ENCODE data around the gene PHTF2. TPM values are rescaled to one million over a fixed set of nuclear protein-coding genes. Genes with fewer than 3 reads are reported as not detected.

The PHTF2 gene
- total RNA-seq, 4 donors from 2014 or later = 15.1 to 28.8 (median 20.1) TPM

DNA sequence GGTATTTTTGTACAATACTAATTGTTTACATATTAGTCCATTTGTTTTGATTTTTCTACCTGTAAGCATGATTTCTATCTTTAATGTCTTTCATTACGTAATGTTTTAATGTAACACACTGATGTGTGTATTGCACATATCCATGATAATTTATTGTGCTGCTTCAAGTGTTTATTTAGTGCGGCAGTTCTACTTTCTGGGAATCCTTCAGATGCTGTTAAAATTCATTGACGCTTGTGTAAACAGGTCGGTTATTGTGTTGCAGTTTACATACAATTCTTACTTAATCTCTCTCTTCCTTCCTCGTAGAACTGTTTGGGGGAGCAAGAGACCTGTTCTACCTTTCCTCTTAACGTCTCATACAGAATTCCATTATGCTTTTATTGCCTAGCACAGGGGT lies 7.2 kb upstream of the PHTF2 start:
- Histone ChIP-seq H3K4me3 (no peak overlapping the region), H3K27ac (no peak overlapping the region), H3K27me3 (no peaks in the 10 kb centered on the region), H3K36me3 (peaks cover 0 to 24% of the 10 kb centered on the region in 2 donors), H3K4me1 (peaks cover 0 to 25% (median 0%) of the 10 kb centered on the region in 3 donors), H3K9me3 (no peaks in the 10 kb centered on the region)
- no peak for ATAC-seq
- 76 to 79% methylated on average over 6 of the region's 6 CpGs for WGBS, 2 donors (ENCODE audit: low coverage in 1 of 2)
- TF ChIP-seq EP300 (IDR thresholded peaks at IDR 0.05) = no peak

DNA sequence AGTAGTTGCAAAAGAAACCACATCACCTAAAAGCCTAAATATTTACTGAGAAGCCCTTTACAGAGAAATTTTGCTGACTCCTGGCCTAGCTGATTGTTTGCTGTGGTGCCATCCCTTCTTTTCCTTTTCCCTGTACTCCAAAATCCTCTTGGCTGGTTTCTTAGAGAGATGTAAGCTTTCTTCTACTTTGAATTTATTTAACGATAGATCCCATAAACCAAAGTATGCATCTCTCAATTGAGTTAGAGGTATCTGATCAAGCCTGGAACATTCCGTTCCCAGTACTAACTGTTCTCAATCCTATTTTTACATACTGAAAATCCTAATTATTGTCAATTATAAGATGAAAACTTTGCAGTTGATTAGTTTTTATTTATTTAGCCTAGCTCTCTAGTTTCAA lies 6.6 kb upstream of the PHTF2 start:
- no peaks in the 10 kb centered on the region for H3K9me3 ChIP-seq
- ATAC-seq = no peak
- H3K4me1 ChIP-seq = peaks cover 0 to 31% (median under 1%) of the 10 kb centered on the region in 3 donors
- no peak for TF ChIP-seq POLR2A (IDR thresholded peaks at IDR 0.05)
- no peak for TF ChIP-seq POLR2AphosphoS5 (IDR thresholded peaks at IDR 0.05)
- TF ChIP-seq EP300 (IDR thresholded peaks at IDR 0.05) = no peak
- TF ChIP-seq, protein P1, sequence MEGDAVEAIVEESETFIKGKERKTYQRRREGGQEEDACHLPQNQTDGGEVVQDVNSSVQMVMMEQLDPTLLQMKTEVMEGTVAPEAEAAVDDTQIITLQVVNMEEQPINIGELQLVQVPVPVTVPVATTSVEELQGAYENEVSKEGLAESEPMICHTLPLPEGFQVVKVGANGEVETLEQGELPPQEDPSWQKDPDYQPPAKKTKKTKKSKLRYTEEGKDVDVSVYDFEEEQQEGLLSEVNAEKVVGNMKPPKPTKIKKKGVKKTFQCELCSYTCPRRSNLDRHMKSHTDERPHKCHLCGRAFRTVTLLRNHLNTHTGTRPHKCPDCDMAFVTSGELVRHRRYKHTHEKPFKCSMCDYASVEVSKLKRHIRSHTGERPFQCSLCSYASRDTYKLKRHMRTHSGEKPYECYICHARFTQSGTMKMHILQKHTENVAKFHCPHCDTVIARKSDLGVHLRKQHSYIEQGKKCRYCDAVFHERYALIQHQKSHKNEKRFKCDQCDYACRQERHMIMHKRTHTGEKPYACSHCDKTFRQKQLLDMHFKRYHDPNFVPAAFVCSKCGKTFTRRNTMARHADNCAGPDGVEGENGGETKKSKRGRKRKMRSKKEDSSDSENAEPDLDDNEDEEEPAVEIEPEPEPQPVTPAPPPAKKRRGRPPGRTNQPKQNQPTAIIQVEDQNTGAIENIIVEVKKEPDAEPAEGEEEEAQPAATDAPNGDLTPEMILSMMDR (IDR thresholded peaks at IDR 0.05) = no peak
- H3K36me3 ChIP-seq = peaks cover 0 to 24% of the 10 kb centered on the region in 2 donors
- no peak overlapping the region for H3K27ac ChIP-seq
- WGBS, 2 donors (ENCODE audit: low coverage in 1 of 2) = 78 to 92% methylated on average over 2 of the region's 2 CpGs
- no peaks in the 10 kb centered on the region for H3K27me3 ChIP-seq
- H3K4me3 ChIP-seq = no peak overlapping the region

DNA sequence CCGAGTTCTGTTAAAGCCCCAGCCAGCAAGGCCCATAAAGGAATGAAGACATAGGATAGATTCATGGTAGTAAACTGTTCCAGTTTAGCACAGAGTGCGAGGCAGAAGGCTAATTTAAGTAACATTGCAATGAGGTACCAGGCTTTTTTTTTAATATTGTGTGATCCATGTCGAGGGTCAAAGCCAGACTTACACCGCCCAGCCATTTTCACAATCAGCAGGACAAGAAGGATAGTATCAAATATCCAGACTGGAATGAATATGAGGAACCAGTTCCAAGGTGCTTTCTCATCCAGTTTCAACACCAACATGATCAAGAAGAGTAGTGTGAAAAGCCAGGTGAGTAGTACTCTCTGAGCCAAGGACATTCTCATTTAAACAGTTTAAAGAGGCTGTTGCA lies 4.6 kb upstream of the PHTF2 start:
- H3K27me3 ChIP-seq = no peaks in the 10 kb centered on the region
- TF ChIP-seq, protein P1 (IDR thresholded peaks at IDR 0.05) = no peak
- TF ChIP-seq POLR2AphosphoS5 (IDR thresholded peaks at IDR 0.05) (no peak), EP300 (IDR thresholded peaks at IDR 0.05) (no peak)
- no peak overlapping the region for H3K27ac ChIP-seq
- WGBS, 2 donors (ENCODE audit: low coverage in 1 of 2) = 84 to 87% methylated on average over 2 to 4 of the region's 4 CpGs
- no peak for ATAC-seq
- peaks cover 0 to 39% (median 4%) of the 10 kb centered on the region in 3 donors for H3K4me1 ChIP-seq
- H3K36me3 ChIP-seq = peaks cover 0 to 24% of the 10 kb centered on the region in 2 donors
- no peak overlapping the region for H3K4me3 ChIP-seq
- no peaks in the 10 kb centered on the region for H3K9me3 ChIP-seq

DNA sequence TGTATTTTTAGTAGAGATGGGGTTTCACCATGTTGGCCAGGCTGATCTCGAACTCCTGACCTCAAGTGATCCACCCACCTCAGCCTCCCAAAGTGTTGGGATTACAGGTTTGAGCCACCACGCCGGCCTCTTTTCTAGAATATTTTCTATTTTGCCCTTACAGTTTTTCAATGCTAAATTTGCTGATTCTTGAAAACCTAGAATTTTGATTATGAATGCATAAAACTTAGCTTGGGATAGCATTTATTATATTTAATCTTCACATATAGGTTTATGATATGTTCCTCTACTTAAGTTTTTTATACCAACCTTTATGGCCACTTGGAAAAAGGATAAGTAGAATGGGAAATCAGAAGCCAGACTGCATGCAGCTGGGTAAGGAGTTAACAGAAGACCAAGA lies 2.5 kb upstream of the PHTF2 start:
- no peak overlapping the region for H3K4me3 ChIP-seq
- WGBS, 2 donors (ENCODE audit: low coverage in 1 of 2) = 83% methylated on average over 3 of the region's 3 CpGs; no CpG with 5 or more reads in 1 of the 2 donors
- TF ChIP-seq EP300 (IDR thresholded peaks at IDR 0.05) = no peak
- no peak for TF ChIP-seq POLR2AphosphoS5 (IDR thresholded peaks at IDR 0.05)
- TF ChIP-seq POLR2A (IDR thresholded peaks at IDR 0.05) = no peak
- TF ChIP-seq, protein P1 (IDR thresholded peaks at IDR 0.05) = no peak
- no peaks in the 10 kb centered on the region for H3K27me3 ChIP-seq
- H3K36me3 ChIP-seq = peaks cover 0 to 24% of the 10 kb centered on the region in 2 donors
- ATAC-seq = no peak
- H3K4me1 ChIP-seq = peaks cover 0 to 56% (median 7%) of the 10 kb centered on the region in 3 donors
- H3K9me3 ChIP-seq = no peaks in the 10 kb centered on the region
- no peak overlapping the region for H3K27ac ChIP-seq

DNA sequence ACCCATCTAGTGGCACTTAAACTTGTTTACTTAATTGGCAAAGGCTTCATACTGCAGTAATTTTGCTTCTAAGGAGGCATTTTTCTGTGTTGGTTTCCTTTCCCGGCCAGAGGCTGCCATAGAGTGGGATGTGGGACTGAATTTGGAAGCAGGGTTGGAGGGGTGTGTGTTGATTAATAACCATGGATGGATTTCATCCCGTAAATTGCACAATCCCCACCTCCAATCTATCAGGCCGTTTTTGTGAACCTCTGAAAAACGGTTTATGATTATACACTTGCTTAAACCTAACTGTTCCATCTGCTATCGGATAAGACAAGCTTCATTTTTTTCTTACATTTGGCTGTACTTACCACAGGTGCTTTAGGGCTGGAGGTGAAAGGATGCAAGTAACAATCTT lies 1.6 kb upstream of the PHTF2 start:
- Histone ChIP-seq H3K4me3 (peak overlapping the region; percentile 81 to 88), H3K36me3 (peaks cover 0 to 24% of the 10 kb centered on the region in 2 donors), H3K9me3 (no peaks in the 10 kb centered on the region), H3K27me3 (no peaks in the 10 kb centered on the region), H3K27ac (peak overlapping the region in 3 of 4 donors; percentile 87 to 93 (median 93)), H3K4me1 (peaks cover 0 to 58% (median 7%) of the 10 kb centered on the region in 3 donors)
- no peak for TF ChIP-seq POLR2A (IDR thresholded peaks at IDR 0.05)
- TF ChIP-seq, protein P1 (IDR thresholded peaks at IDR 0.05) = no peak
- no peak for TF ChIP-seq POLR2AphosphoS5 (IDR thresholded peaks at IDR 0.05)
- no peak for TF ChIP-seq EP300 (IDR thresholded peaks at IDR 0.05)
- no peak for ATAC-seq
- WGBS, 2 donors (ENCODE audit: low coverage in 1 of 2) = 14 to 21% methylated on average over 5 of the region's 5 CpGs
